MM.1S (cell line): ENCODE measurements around the gene PARP1.
A peak's percentile ranks its signal among the peaks of the same experiment; 100 is the strongest.

Source experiments
- DNase-seq: peaks from one replicate; pipeline ENCODE4 v3.0.0-alpha.2; 2015
- H2AFZ ChIP-seq: fragments of 300-600 bp; sonication (generic); 2 replicates; pipeline ENCODE4 v1.6.0; 2016; ENCODE audit warnings: antibody characterized with exemption, low read length
- H3F3A ChIP-seq: fragments of 300-600 bp; sonication (generic); 2 replicates; pipeline ENCODE4 v1.6.1; 2016; ENCODE audit warnings: mild to moderate bottlenecking, antibody characterized with exemption, low read length, moderate library complexity, mixed read lengths; ENCODE audit not compliant: insufficient read depth
- H3K27ac ChIP-seq: fragments of 300-600 bp; sonication (generic); 2 replicates; pipeline ENCODE4 v1.5.1; 2016; ENCODE audit warnings: mild to moderate bottlenecking, low read length
- H3K27me3 ChIP-seq: fragments of 300-600 bp; sonication (generic); replicated peaks from 2 replicates; pipeline ENCODE4 v1.6.0; 2016; ENCODE audit warnings: low read length; ENCODE audit not compliant: insufficient read depth
- H3K36me3 ChIP-seq: fragments of 300-600 bp; sonication (generic); replicated peaks from 2 replicates; pipeline ENCODE4 v1.6.1; 2016; ENCODE audit warnings: mild to moderate bottlenecking, low read length, mixed read lengths; ENCODE audit not compliant: insufficient read depth
- H3K4me1 ChIP-seq: fragments of 300-600 bp; sonication (generic); 2 replicates; pipeline ENCODE4 v1.6.1; 2016; ENCODE audit warnings: low read length, mixed read lengths
- H3K4me2 ChIP-seq: fragments of 300-600 bp; sonication (generic); 2 replicates; pipeline ENCODE4 v1.6.0; 2016; ENCODE audit warnings: low read depth, low read length
- H3K4me3 ChIP-seq: fragments of 300-600 bp; sonication (generic); 2 replicates; pipeline ENCODE4 v1.5.1; 2016; ENCODE audit warnings: low read length, mixed read lengths
- H3K79me2 ChIP-seq: fragments of 300-600 bp; sonication (generic); 2 replicates; pipeline ENCODE4 v1.6.1; 2016; ENCODE audit warnings: mixed run types, low read length, mixed read lengths
- H3K9ac ChIP-seq: fragments of 300-600 bp; sonication (generic); 2 replicates; pipeline ENCODE4 v1.6.1; 2016; ENCODE audit warnings: low read length, mixed read lengths
- H3K9me2 ChIP-seq: fragments of 300-600 bp; sonication (generic); replicated peaks from 2 replicates; pipeline ENCODE4 v1.6.1; 2016; ENCODE audit warnings: mild to moderate bottlenecking, low read length, mixed read lengths; ENCODE audit not compliant: insufficient read depth
- H3K9me3 ChIP-seq: fragments of 300-600 bp; sonication (generic); replicated peaks from 2 replicates; pipeline ENCODE4 v1.6.1; 2016; ENCODE audit warnings: mild to moderate bottlenecking, low read length, mixed read lengths; ENCODE audit not compliant: insufficient read depth
- H4K20me1 ChIP-seq: fragments of 300-600 bp; sonication (generic); 2 replicates; pipeline ENCODE4 v1.6.1; 2016; ENCODE audit warnings: mild to moderate bottlenecking, low read length, moderate library complexity, mixed read lengths; ENCODE audit not compliant: insufficient read depth
- CTCF ChIP-seq: fragments of 300-600 bp; sonication (generic); IDR thresholded peaks from 2 replicates; pipeline ENCODE4 v1.5.1; 2016; ENCODE audit warnings: antibody characterized with exemption, low read length, mixed read lengths
- EZH2 ChIP-seq: fragments of 300-600 bp; sonication (generic); optimal IDR thresholded peaks from 2 replicates; pipeline ENCODE3; 2017; ENCODE audit warnings: low read depth, mild to moderate bottlenecking, antibody characterized with exemption, low read length, mixed read lengths
- EZH2phosphoT487 ChIP-seq: fragments of 300-600 bp; sonication (generic); IDR thresholded peaks from 2 replicates; pipeline ENCODE4 v1.6.1; 2018; ENCODE audit warnings: antibody characterized with exemption, low read length

PARP1 gene

DNA sequence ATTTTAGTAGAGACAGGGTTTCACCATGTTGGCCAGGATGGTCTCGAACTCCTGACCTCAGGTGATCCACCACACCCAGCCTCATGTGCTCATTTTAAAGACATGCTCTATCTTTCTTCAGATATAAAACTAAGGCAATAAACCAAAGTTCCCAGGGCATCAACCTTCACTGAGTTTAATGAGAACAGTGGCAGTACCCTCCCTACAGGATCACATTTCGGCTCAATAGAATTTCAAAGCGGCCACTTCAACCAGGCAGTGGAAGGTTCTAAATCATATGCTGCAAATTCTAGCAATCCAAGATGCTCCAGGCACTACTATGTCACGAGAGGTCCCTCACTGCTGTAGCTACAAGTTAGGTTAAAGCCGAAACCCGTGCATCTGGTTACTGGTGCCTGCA is 45.5 kb downstream of the PARP1 start:
- H3K9ac ChIP-seq = no peak overlapping the region
- peaks cover 9% of the 10 kb centered on the region for H3F3A ChIP-seq
- H3K27me3 ChIP-seq = no peaks in the 10 kb centered on the region
- H3K4me1 ChIP-seq = peaks cover 12% of the 10 kb centered on the region
- H3K4me3 ChIP-seq = no peak overlapping the region
- no peak for DNase-seq
- H3K4me2 ChIP-seq = no peak overlapping the region
- H4K20me1 ChIP-seq = no peaks in the 10 kb centered on the region
- peaks cover 62% of the 10 kb centered on the region for H3K36me3 ChIP-seq
- no peaks in the 10 kb centered on the region for H3K9me2 ChIP-seq
- H3K27ac ChIP-seq = no peak overlapping the region
- TF ChIP-seq EZH2 (no peak), EZH2phosphoT487 (no peak)
- no peak overlapping the region for H2AFZ ChIP-seq
- peaks cover 11% of the 10 kb centered on the region; the same call in 1 of the 2 replicates for H3K79me2 ChIP-seq
- no peaks in the 10 kb centered on the region for H3K9me3 ChIP-seq

GRCh38 chr1:226360106-226360746 is 47.7 kb downstream of the PARP1 start:
- H3K4me2 ChIP-seq = no peak overlapping the region
- H3K9me2 ChIP-seq = no peaks in the 10 kb centered on the region
- no peak for TF ChIP-seq EZH2
- no peak for TF ChIP-seq EZH2phosphoT487
- TF ChIP-seq CTCF = no peak
- no peak for DNase-seq
- no peaks in the 10 kb centered on the region for H3K27me3 ChIP-seq
- no peaks in the 10 kb centered on the region for H4K20me1 ChIP-seq
- no peak overlapping the region for H3K27ac ChIP-seq
- no peak overlapping the region for H3K4me3 ChIP-seq
- peaks cover 34% of the 10 kb centered on the region for H3K4me1 ChIP-seq
- H3K9ac ChIP-seq = no peak overlapping the region
- H3K9me3 ChIP-seq = no peaks in the 10 kb centered on the region
- H3K79me2 ChIP-seq = peaks cover 5% of the 10 kb centered on the region; the same call in 1 of the 2 replicates
- H3F3A ChIP-seq = peaks cover 19% of the 10 kb centered on the region
- H3K36me3 ChIP-seq = peaks cover 46% of the 10 kb centered on the region
- no peak overlapping the region for H2AFZ ChIP-seq

DNA sequence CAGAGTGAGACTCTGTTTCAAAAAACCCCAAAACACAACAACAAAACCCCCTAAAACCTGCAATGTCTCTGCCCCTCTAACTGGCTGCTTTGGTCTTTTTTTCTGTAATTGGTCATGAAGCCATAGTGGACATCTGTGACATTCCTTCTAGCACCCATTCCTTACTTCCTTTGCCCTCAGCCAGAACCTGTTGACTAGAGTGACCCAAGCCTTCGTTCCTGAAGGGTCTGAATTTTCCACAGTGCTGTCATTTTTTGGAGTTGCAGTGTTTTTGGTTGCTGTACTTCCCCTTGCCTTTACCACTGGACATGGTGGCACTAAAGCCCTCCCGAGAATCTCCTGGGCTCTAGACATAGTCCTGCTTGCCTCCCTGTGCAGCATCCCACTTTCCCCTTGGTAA is 50.5 kb downstream of the PARP1 start:
- Histone ChIP-seq H2AFZ (no peak overlapping the region), H3K36me3 (peaks cover 21% of the 10 kb centered on the region; the same call in 1 of the 2 replicates), H3K4me1 (peaks cover 37% of the 10 kb centered on the region), H3K9me3 (no peaks in the 10 kb centered on the region), H3K27me3 (no peaks in the 10 kb centered on the region), H3K27ac (peak overlapping the region; percentile 53; the same call in 1 of the 2 replicates), H3F3A (peaks cover 22% of the 10 kb centered on the region), H3K79me2 (no peaks in the 10 kb centered on the region), H4K20me1 (no peaks in the 10 kb centered on the region), H3K9me2 (no peaks in the 10 kb centered on the region), H3K4me3 (no peak overlapping the region), H3K9ac (no peak overlapping the region), H3K4me2 (no peak overlapping the region)
- TF ChIP-seq EZH2 = no peak
- no peak for TF ChIP-seq EZH2phosphoT487
- DNase-seq = no peak

DNA sequence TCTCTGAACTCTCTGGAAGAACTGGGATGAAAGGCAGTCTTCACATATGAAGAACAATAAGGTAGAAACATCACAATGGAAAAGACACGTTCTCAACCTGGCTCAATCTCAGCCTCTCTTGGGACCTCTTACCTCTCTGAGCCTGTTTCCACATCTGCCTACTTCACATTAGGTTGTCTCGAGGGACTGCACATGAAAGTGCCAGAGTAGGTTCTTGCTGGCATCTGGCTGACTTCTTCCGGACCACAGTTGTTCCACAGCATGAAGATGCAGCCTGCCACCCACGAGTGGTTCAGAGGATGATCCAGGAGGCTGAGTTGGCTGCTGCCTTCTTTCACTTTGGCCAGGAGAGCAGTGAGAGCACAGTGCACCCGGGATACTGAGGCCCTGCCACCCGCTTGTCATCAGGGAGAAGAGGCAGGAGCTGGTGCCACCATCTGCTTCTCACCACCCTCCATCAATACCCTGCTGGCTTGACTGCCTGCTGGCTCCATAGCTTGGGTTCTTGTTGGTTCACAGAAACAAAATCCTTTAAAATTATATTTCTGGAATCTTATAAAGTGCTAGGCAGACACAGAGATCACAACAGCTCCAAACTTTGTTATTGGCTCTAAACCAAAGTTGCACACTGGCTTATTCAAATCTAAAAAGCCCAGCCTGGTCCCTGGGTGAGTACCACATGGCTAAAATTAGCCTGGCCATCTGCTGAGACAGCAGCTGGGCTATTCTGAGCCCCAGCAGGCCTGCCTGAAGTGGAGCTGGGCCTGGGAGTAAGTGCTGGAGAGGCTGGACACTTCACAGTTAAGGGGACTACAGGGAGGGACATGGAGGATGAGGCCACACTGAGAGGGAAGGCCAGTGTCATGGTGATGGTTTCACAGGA is 52.0 kb downstream of the PARP1 start:
- Histone ChIP-seq H3K4me1 (peaks cover 37% of the 10 kb centered on the region), H3K27ac (peak overlapping the region; percentile 53; the same call in 1 of the 2 replicates), H2AFZ (no peak overlapping the region), H3K27me3 (no peaks in the 10 kb centered on the region), H3K9ac (peak overlapping the region; percentile 1; the same call in 1 of the 2 replicates), H3K9me3 (no peaks in the 10 kb centered on the region), H3K4me3 (no peak overlapping the region), H4K20me1 (no peaks in the 10 kb centered on the region), H3F3A (peaks cover 22% of the 10 kb centered on the region), H3K79me2 (no peaks in the 10 kb centered on the region), H3K9me2 (no peaks in the 10 kb centered on the region), H3K36me3 (peaks cover 14% of the 10 kb centered on the region; the same call in 1 of the 2 replicates), H3K4me2 (peak overlapping the region; percentile 59)
- TF ChIP-seq EZH2phosphoT487 = no peak
- no peak for TF ChIP-seq CTCF
- no peak for TF ChIP-seq EZH2
- peak; percentile 80 for DNase-seq
